BLaER1 treated with 17β-estradiol and CSF1 and Interleukin-3, amounts not matched to agents 10 nM and 100 nM (cell line): ENCODE results near the gene PLPPR4.

Experiments
- H3K27ac ChIP-seq, 11 experiments: shearing (Covaris generic); formaldehyde crosslinking; 2 replicates each; pipeline ENCODE4 v1.8.1; 2022
- H3K27me3 ChIP-seq, 11 experiments: shearing (Covaris generic); formaldehyde crosslinking; 2 replicates each; pipeline ENCODE4 v1.8.1; 2022
- H3K36me3 ChIP-seq, 11 experiments: shearing (Covaris generic); formaldehyde crosslinking; 2 replicates each; pipeline ENCODE4 v1.8.1; 2022
- H3K4me1 ChIP-seq, 10 experiments: shearing (Covaris generic); formaldehyde crosslinking; 2 replicates each; pipeline ENCODE4 v1.8.1; 2022
- H3K4me2 ChIP-seq, 11 experiments: shearing (Covaris generic); formaldehyde crosslinking; 2 replicates each; pipeline ENCODE4 v1.8.1; 2022
- H3K4me3 ChIP-seq, 10 experiments: shearing (Covaris generic); formaldehyde crosslinking; 2 replicates each; pipeline ENCODE4 v1.8.1; 2022
- H3K9ac ChIP-seq, 11 experiments: shearing (Covaris generic); formaldehyde crosslinking; 2 replicates each; pipeline ENCODE4 v1.8.1; 2022
- H3K9me3 ChIP-seq, 11 experiments: shearing (Covaris generic); formaldehyde crosslinking; replicated peaks in 1 of 11; 2 replicates each; pipeline ENCODE4 v1.8.1; 2022
- H4K20me1 ChIP-seq, 11 experiments: shearing (Covaris generic); formaldehyde crosslinking; 2 replicates each; pipeline ENCODE4 v1.8.1; 2022
- Cebpa-rat ChIP-seq, 11 experiments: shearing (Covaris generic); IDR thresholded peaks; 2 replicates each; pipeline ENCODE4 v1.8.1; 2022

PLPPR4 gene

DNA sequence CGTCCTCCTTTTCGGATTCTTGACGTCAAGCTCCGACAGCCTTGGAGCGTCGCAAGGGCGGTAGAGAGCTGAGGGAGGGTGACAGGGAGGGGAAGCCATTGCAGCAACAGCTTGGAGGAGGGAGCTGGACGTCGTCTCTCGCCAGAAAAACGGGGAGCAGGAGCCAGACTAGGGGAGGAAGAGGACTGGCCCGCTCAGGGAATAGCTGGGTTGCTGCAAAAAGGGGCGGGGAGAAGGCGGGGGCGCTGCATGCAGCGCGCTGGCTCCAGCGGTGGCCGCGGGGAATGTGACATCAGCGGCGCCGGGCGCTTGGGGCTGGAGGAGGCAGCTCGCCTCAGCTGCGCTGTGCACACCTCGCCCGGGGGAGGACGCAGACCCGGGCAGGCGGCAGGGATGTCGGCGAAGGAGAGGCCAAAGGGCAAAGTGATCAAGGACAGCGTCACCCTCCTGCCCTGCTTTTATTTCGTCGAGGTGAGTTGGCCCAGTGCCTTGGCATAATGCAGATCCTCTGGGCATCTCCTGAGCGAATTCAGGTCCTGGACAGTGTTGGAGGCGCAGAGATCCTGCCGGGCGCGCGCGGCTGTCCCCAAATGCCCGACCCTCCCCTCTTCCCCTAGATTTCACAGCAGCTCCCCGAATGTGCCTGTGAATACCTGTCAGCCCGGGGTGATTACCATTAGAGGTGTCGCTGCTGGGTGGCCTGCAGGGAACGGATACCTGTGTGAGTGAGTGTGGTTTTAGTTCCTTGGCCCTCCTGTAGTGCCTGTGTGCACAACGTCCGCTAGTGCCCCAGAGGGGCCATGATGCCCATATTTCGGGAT lies at the start of gene PLPPR4:
TSS of gene PLPPR4 (plus strand) at position 292 of the 821 bp plus-strand sequence. CDS start at position 394, 102 bp downstream.
- no peak within 1 kb of the TSS for H3K27ac ChIP-seq
- H3K9ac ChIP-seq: no peak within 1 kb of the TSS

DNA sequence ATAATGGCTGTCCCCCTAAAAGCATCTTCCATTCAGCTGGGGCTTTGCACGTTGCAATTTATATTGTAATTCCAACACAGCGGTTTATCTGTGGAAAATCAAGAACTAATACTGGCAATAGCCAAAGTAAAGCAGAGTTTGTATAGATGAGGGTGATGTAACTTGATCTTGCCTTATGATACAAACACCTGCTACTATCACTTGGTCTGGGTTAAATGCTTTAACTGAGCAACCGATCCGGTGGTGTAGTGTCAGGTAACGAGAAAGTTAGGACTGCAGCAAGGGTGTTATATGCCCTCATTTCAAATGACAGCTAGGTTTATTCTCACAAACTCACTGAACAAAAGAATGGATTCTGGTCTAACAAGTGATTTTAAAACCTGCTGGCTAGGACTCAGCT lies 47.3 kb upstream of the PLPPR4 start:
- Histone ChIP-seq H3K27ac (no peak overlapping the region), H3K4me2 (no peak overlapping the region), H3K9ac (no peak overlapping the region), H3K4me1 (no peaks in the 10 kb centered on the region), H3K36me3 (no peaks in the 10 kb centered on the region), H3K4me3 (no peak overlapping the region), H4K20me1 (no peaks in the 10 kb centered on the region), H3K9me3 (peaks cover 0 to 12% (median 7%) of the 10 kb centered on the region in 11 experiments; a peak in 19 of 22 replicates), H3K27me3 (no peaks in the 10 kb centered on the region)
- no peak for TF ChIP-seq Cebpa-rat (IDR thresholded peaks at IDR 0.05)

More for the DNA sequence above, at the start of gene PLPPR4:
- TF ChIP-seq Cebpa-rat (IDR thresholded peaks at IDR 0.05): no peak
- no peak within 1 kb of the TSS for H3K4me2 ChIP-seq
- no peaks in the 10 kb centered on the region for H3K4me1 ChIP-seq
- H3K27me3 ChIP-seq: no peaks in the 10 kb centered on the region
- peaks cover 0 to 10% (median 0%) of the 10 kb centered on the region in 11 experiments; a peak in 4 of 22 replicates for H3K9me3 ChIP-seq
- H4K20me1 ChIP-seq: no peaks in the 10 kb centered on the region
- H3K4me3 ChIP-seq: no peak within 1 kb of the TSS
- H3K36me3 ChIP-seq: no peaks in the 10 kb centered on the region

DNA sequence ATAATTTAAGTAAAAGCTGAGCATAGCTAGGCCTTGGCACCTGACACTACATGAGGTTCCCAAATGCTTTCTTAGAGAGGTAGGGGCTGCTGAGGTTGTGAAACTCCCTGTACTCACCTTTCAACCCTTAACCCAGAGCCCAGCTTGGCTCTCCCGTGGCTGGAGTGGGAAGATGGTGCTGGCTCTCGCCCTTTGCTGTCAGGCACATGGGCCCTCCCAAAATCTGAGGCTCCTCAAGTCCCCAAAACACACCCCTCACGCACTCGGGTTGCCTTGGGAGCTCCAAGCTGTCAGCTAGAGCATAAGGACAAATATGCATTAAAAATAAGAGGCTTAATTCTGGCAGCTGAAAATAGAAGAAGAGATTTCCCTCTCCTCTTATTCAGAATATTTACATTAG lies 46.7 kb upstream of the PLPPR4 start:
- no peak overlapping the region for H3K9ac ChIP-seq
- H3K4me2 ChIP-seq: no peak overlapping the region
- peaks cover 0 to 12% (median 7%) of the 10 kb centered on the region in 11 experiments; a peak in 19 of 22 replicates for H3K9me3 ChIP-seq
- H3K36me3 ChIP-seq: no peaks in the 10 kb centered on the region
- H3K4me1 ChIP-seq: no peaks in the 10 kb centered on the region
- no peak overlapping the region for H3K27ac ChIP-seq
- no peaks in the 10 kb centered on the region for H3K27me3 ChIP-seq
- TF ChIP-seq Cebpa-rat (IDR thresholded peaks at IDR 0.05): no peak
- no peak overlapping the region for H3K4me3 ChIP-seq
- no peaks in the 10 kb centered on the region for H4K20me1 ChIP-seq

GRCh38 chr1:99218572-99218971 lies 45.7 kb upstream of the PLPPR4 start:
- Histone ChIP-seq H3K27me3 (no peaks in the 10 kb centered on the region), H3K9me3 (peaks cover 0 to 12% (median 7%) of the 10 kb centered on the region in 11 experiments; a peak in 19 of 22 replicates), H3K4me1 (no peaks in the 10 kb centered on the region), H3K9ac (no peak overlapping the region), H3K36me3 (no peaks in the 10 kb centered on the region), H3K4me3 (no peak overlapping the region), H4K20me1 (no peaks in the 10 kb centered on the region), H3K4me2 (no peak overlapping the region), H3K27ac (no peak overlapping the region)
- no peak for TF ChIP-seq Cebpa-rat (IDR thresholded peaks at IDR 0.05)

- H3K9ac ChIP-seq: no peak overlapping the region
- H3K27ac ChIP-seq: no peak overlapping the region
- no peak overlapping the region for H3K4me3 ChIP-seq
- no peak overlapping the region for H3K4me2 ChIP-seq
- no peaks in the 10 kb centered on the region for H4K20me1 ChIP-seq
- no peaks in the 10 kb centered on the region for H3K27me3 ChIP-seq
- no peaks in the 10 kb centered on the region for H3K4me1 ChIP-seq
- no peaks in the 10 kb centered on the region for H3K36me3 ChIP-seq
- H3K9me3 ChIP-seq: peaks cover 0 to 12% (median 7%) of the 10 kb centered on the region in 11 experiments; a peak in 19 of 22 replicates
- TF ChIP-seq Cebpa-rat (IDR thresholded peaks at IDR 0.05): no peak
Measured at GRCh38 chr1:99218999-99219398, 45.3 kb upstream of the PLPPR4 start.

DNA sequence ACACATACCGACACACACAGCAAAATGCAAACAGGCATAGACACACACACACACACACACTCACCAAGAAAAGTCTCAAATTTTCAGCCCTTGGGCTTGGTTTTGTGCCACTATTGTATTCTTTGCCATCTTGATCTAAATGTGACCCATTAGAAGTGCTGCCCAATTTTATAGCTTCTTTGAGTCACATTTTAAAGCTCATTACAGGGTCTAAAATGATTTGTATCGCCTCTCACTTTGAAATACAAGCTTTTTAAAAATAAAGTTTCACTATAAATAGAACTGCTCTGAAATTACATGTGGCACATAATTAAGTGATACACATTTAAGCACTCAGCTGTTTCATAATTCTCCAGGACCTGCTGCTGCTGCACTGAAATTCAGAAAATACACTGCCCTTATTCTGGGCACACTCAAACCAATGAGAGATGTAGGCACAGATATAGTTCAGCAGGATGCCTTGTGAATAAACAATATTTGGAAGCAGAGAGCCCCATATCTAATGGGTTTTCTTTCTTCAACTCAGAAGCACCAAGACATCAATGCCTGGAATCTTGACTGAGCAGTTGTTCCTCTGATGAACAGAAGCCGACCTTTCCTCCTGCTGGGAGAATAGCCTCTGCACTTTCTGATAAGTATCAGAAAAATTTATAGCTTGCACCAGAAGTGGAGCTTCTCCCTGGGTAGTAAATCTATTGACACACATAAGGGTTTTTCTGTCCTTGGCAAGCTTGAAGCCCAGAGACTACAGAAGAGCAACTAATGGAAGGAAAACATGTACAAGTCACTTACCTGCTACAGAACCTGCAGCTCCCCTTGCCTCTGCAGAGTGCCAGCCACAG lies 37.0 kb upstream of the PLPPR4 start:
- Histone ChIP-seq H3K27me3 (no peaks in the 10 kb centered on the region), H3K4me1 (no peaks in the 10 kb centered on the region), H4K20me1 (no peaks in the 10 kb centered on the region), H3K9ac (no peak overlapping the region), H3K4me2 (no peak overlapping the region), H3K4me3 (no peak overlapping the region), H3K9me3 (no peaks in the 10 kb centered on the region), H3K36me3 (no peaks in the 10 kb centered on the region), H3K27ac (no peak overlapping the region)
- TF ChIP-seq Cebpa-rat (IDR thresholded peaks at IDR 0.05): no peak

- H3K36me3 ChIP-seq: no peaks in the 10 kb centered on the region
- no peaks in the 10 kb centered on the region for H4K20me1 ChIP-seq
- no peaks in the 10 kb centered on the region for H3K4me1 ChIP-seq
- H3K4me3 ChIP-seq: no peak overlapping the region
- TF ChIP-seq Cebpa-rat (IDR thresholded peaks at IDR 0.05): no peak
- no peak overlapping the region for H3K27ac ChIP-seq
- no peaks in the 10 kb centered on the region for H3K27me3 ChIP-seq
- no peak overlapping the region for H3K4me2 ChIP-seq
- H3K9me3 ChIP-seq: no peaks in the 10 kb centered on the region
- no peak overlapping the region for H3K9ac ChIP-seq
Measured at GRCh38 chr1:99228153-99228552, 36.1 kb upstream of the PLPPR4 start.

- Histone ChIP-seq H3K4me1 (no peaks in the 10 kb centered on the region), H3K27me3 (no peaks in the 10 kb centered on the region), H3K27ac (no peak overlapping the region), H3K4me2 (no peak overlapping the region), H3K9me3 (no peaks in the 10 kb centered on the region), H4K20me1 (no peaks in the 10 kb centered on the region), H3K9ac (no peak overlapping the region), H3K36me3 (no peaks in the 10 kb centered on the region), H3K4me3 (no peak overlapping the region)
- TF ChIP-seq Cebpa-rat (IDR thresholded peaks at IDR 0.05): no peak
Measured at GRCh38 chr1:99229122-99229521, 35.2 kb upstream of the PLPPR4 start.

DNA sequence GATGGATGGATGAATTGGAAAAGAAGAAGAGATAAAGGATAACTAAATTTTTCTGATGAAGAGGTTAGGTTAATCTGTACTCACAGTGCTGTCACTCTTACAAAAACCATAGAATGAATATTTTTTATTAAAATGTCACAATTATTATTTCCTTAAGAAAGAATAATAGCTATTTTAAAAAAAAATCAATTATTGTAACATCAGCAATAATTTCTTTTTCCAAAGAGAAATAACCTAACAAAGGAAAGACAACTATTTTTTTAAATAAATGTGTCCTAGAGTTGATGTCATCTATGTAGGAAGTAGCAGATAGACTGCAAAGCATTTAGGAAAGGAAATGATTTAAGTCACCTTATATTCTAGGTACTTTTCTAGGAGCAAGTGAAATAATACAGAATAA lies 33.6 kb upstream of the PLPPR4 start:
- no peaks in the 10 kb centered on the region for H4K20me1 ChIP-seq
- H3K27me3 ChIP-seq: no peaks in the 10 kb centered on the region
- no peak overlapping the region for H3K4me3 ChIP-seq
- H3K4me2 ChIP-seq: no peak overlapping the region
- H3K36me3 ChIP-seq: no peaks in the 10 kb centered on the region
- H3K4me1 ChIP-seq: no peaks in the 10 kb centered on the region
- TF ChIP-seq Cebpa-rat (IDR thresholded peaks at IDR 0.05): no peak
- H3K27ac ChIP-seq: no peak overlapping the region
- no peak overlapping the region for H3K9ac ChIP-seq
- H3K9me3 ChIP-seq: no peaks in the 10 kb centered on the region
